ENCODE measurements around the gene TLE6.

Gene TLE6

GRCh38 chr19:3005345-3005744 is 28.0 kb downstream of the TLE6 start:
- Histone ChIP-seq H3K27me3 (ENCODE audit: insufficient read depth, poor library complexity, severe bottlenecking) (no peaks in the 10 kb centered on the region), H3K4me3 (replicated peaks; ENCODE audit: insufficient read depth, low read length) (no peak overlapping the region), H3K27ac (replicated peaks) (no peak overlapping the region)
- no peak for TF ChIP-seq CTCF (IDR thresholded peaks at IDR 0.05; ENCODE audit: insufficient read depth, low read length)
- TF ChIP-seq REST (IDR thresholded peaks at IDR 0.05; ENCODE audit: insufficient replicate concordance, low read depth) = no peak
- no peak for TF ChIP-seq SPI1 (IDR thresholded peaks at IDR 0.05; ENCODE audit: borderline replicate concordance, low read depth)
- TF ChIP-seq POLR2AphosphoS5 (IDR thresholded peaks at IDR 0.05; ENCODE audit: low read depth) = no peak
- no peak for TF ChIP-seq GABPA (IDR thresholded peaks at IDR 0.05; ENCODE audit: low read depth)
- no peak for DNase-seq (ENCODE audit: low read depth in 1 of 2, low spot score in 1 of 2)

- no peak for DNase-seq (ENCODE audit: low read depth in 1 of 2, low spot score in 1 of 2)
- H3K27ac ChIP-seq (replicated peaks) = no peak overlapping the region
- TF ChIP-seq SPI1 (IDR thresholded peaks at IDR 0.05; ENCODE audit: borderline replicate concordance, low read depth) = no peak
Observed at GRCh38 chr19:3006075-3006767, 28.9 kb downstream of the TLE6 start.

GRCh38 chr19:3007975-3008374 is 30.6 kb downstream of the TLE6 start:
- Histone ChIP-seq H3K4me3 (replicated peaks; ENCODE audit: insufficient read depth, low read length) (no peak overlapping the region), H3K27ac (replicated peaks) (no peak overlapping the region), H3K27me3 (ENCODE audit: insufficient read depth, poor library complexity, severe bottlenecking) (no peaks in the 10 kb centered on the region)
- no peak for DNase-seq (ENCODE audit: low read depth in 1 of 2, low spot score in 1 of 2)
- TF ChIP-seq SPI1 (IDR thresholded peaks at IDR 0.05; ENCODE audit: borderline replicate concordance, low read depth) = no peak
- no peak for TF ChIP-seq CTCF (IDR thresholded peaks at IDR 0.05; ENCODE audit: insufficient read depth, low read length)
- TF ChIP-seq REST (IDR thresholded peaks at IDR 0.05; ENCODE audit: insufficient replicate concordance, low read depth) = no peak
- no peak for TF ChIP-seq POLR2AphosphoS5 (IDR thresholded peaks at IDR 0.05; ENCODE audit: low read depth)
- no peak for TF ChIP-seq GABPA (IDR thresholded peaks at IDR 0.05; ENCODE audit: low read depth)

More at GRCh38 chr19:3006075-3006767, 28.9 kb downstream of the TLE6 start:
- H3K27me3 ChIP-seq (ENCODE audit: insufficient read depth, poor library complexity, severe bottlenecking) = no peaks in the 10 kb centered on the region
- H3K4me3 ChIP-seq (replicated peaks; ENCODE audit: insufficient read depth, low read length) = no peak overlapping the region

- TF ChIP-seq GABPA (IDR thresholded peaks at IDR 0.05; ENCODE audit: low read depth) (no peak), REST (IDR thresholded peaks at IDR 0.05; ENCODE audit: insufficient replicate concordance, low read depth) (no peak), CTCF (IDR thresholded peaks at IDR 0.05; ENCODE audit: insufficient read depth, low read length) (no peak)
- Histone ChIP-seq H3K27me3 (ENCODE audit: insufficient read depth, poor library complexity, severe bottlenecking) (no peaks in the 10 kb centered on the region), H3K4me3 (replicated peaks; ENCODE audit: insufficient read depth, low read length) (no peak overlapping the region), H3K27ac (replicated peaks) (no peak overlapping the region)
- no peak for DNase-seq (ENCODE audit: low read depth in 1 of 2, low spot score in 1 of 2)
Observed at GRCh38 chr19:3008994-3009393, 31.6 kb downstream of the TLE6 start.
